Fibroblast of lung (primary cell): Measurements from ENCODE around the gene DLGAP1. TPM values are rescaled to one million over a fixed set of nuclear protein-coding genes. Genes with fewer than 3 reads are reported as not detected.

Experiments used
- DNase-seq, 2 donors: peaks; one replicate each; pipeline versions ENCODE4 v3.0.0 to v3.0.0-alpha.2; 2010; ENCODE audit warnings: low read depth in 2 of 2
- H2AFZ ChIP-seq: 2 replicates; pipeline ENCODE4 v1.5.1; 2012; ENCODE audit warnings: low read length, control low read depth, inconsistent platforms
- H3K27ac ChIP-seq: 2 replicates; pipeline ENCODE4 v1.5.1; 2011; ENCODE audit warnings: low read length, control low read depth; ENCODE audit not compliant: insufficient read depth
- H3K27me3 ChIP-seq: 2 replicates; pipeline ENCODE4 v1.5.1; 2011; ENCODE audit warnings: mild to moderate bottlenecking, low read length; ENCODE audit not compliant: control insufficient read depth, insufficient read depth
- H3K36me3 ChIP-seq: 2 replicates; pipeline ENCODE4 v1.5.1; 2011; ENCODE audit warnings: low read length; ENCODE audit not compliant: control insufficient read depth, insufficient read depth
- H3K4me1 ChIP-seq: 2 replicates; pipeline ENCODE4 v1.5.1; 2011; ENCODE audit warnings: low read length; ENCODE audit not compliant: control insufficient read depth, insufficient read depth; ENCODE audit errors: extremely low read depth
- H3K4me2 ChIP-seq: 2 replicates; pipeline ENCODE4 v1.5.1; 2011; ENCODE audit warnings: low read length, control low read depth; ENCODE audit not compliant: insufficient read depth; ENCODE audit errors: extremely low read depth
- H3K4me3 ChIP-seq, 4 experiments: fragments of 200-600 bp in 1 of 4; sonication (generic) in 1 of 4; replicated peaks in 1 of 4; 2 replicates each; pipeline ENCODE4 v1.5.1; 2011 to 2016; ENCODE audit warnings: low read length in 4 of 4, low read depth in 3 of 4, mild to moderate bottlenecking in 3 of 4, control low read depth in 2 of 4, inconsistent platforms in 1 of 4, mixed read lengths in 1 of 4; ENCODE audit not compliant: insufficient read depth in 1 of 4; ENCODE audit errors: control extremely low read depth in 1 of 4
- H3K79me2 ChIP-seq: 2 replicates; pipeline ENCODE4 v1.5.1; 2012; ENCODE audit warnings: mild to moderate bottlenecking, low read length, inconsistent platforms; ENCODE audit not compliant: control insufficient read depth, insufficient read depth
- H3K9ac ChIP-seq: 2 replicates; pipeline ENCODE4 v1.5.1; 2011; ENCODE audit warnings: mild to moderate bottlenecking, low read length, control low read depth; ENCODE audit not compliant: insufficient read depth
- H3K9me3 ChIP-seq: 2 replicates; pipeline ENCODE4 v1.5.1; 2012; ENCODE audit warnings: low read depth, low read length; ENCODE audit not compliant: control insufficient read depth, insufficient read depth
- H4K20me1 ChIP-seq: 2 replicates; pipeline ENCODE4 v1.5.1; 2011; ENCODE audit warnings: low read length; ENCODE audit not compliant: control insufficient read depth, insufficient read depth; ENCODE audit errors: extremely low read depth
- EZH2 ChIP-seq: IDR thresholded peaks from 2 replicates; pipeline ENCODE4 v1.5.1; 2012; ENCODE audit warnings: low read length, control low read depth, mild to moderate bottlenecking; ENCODE audit errors: missing control alignments
- polyA plus RNA-seq, 2 donors: library from polyadenylated mRNA; depleted of rRNA in 1 of 2; stranded (reverse) in 1 of 2; unstranded in 1 of 2; fragments of >200 nt; gene quantifications; 2 replicates each; pipeline ENCODE4 v1.2.1, GENCODE V29; 2011 to 2012; ENCODE audit warnings: missing spikeins in 1 of 2
- total RNA-seq: library from RNA; depleted of rRNA; stranded (reverse); fragments of >200 nt; gene quantifications from 2 replicates; pipeline ENCODE4 v1.2.1, GENCODE V29; 2014
- TF ChIP-seq, protein P1 (sequence below), 2 donors: IDR thresholded peaks in 1 of 2; conservative IDR thresholded peaks in 1 of 2; 1 replicate in 1 of 2; 2 replicates in 1 of 2; pipeline ENCODE4 v1.5.1; 2011 to 2012; ENCODE audit warnings: low read length in 2 of 2, control low read depth in 1 of 2, inconsistent platforms in 1 of 2, low read depth in 1 of 2, mild to moderate bottlenecking in 1 of 2

Gene DLGAP1
- total and polyA plus RNA-seq, 2 donors (not counting 1 experiment from before 2014, with no cell fraction given), result 0.16 to 0.17 TPM

DNA sequence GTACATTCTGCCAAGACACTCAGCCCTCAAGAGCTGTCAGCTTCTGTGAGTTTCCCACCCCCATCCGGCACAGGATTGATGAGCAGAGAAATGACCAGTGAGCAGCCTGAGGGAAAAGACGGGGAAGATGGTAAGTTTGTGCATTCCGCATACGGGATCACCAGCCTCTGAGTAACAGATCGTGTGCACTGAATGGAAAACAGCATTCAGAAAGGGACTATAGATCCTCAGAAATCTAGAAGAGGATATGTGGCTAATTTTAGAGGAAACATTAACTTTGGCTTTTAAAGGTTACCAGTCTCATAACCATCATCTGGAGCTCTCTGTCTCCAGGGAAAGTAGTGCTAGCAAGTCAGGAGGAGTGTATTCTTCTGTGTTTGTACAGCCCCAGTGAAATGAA, 679.1 kb downstream of the DLGAP1 start:
- Histone ChIP-seq H3K27me3 (no peaks in the 10 kb centered on the region), H4K20me1 (no peaks in the 10 kb centered on the region), H3K27ac (no peak overlapping the region), H2AFZ (no peak overlapping the region), H3K36me3 (no peaks in the 10 kb centered on the region), H3K4me1 (peaks cover 3% of the 10 kb centered on the region), H3K9ac (no peak overlapping the region), H3K4me3 (no peak overlapping the region), H3K79me2 (no peaks in the 10 kb centered on the region), H3K4me2 (no peak overlapping the region), H3K9me3 (no peaks in the 10 kb centered on the region)
- DNase-seq, result no peak
- no peak for TF ChIP-seq EZH2
- TF ChIP-seq, protein P1, sequence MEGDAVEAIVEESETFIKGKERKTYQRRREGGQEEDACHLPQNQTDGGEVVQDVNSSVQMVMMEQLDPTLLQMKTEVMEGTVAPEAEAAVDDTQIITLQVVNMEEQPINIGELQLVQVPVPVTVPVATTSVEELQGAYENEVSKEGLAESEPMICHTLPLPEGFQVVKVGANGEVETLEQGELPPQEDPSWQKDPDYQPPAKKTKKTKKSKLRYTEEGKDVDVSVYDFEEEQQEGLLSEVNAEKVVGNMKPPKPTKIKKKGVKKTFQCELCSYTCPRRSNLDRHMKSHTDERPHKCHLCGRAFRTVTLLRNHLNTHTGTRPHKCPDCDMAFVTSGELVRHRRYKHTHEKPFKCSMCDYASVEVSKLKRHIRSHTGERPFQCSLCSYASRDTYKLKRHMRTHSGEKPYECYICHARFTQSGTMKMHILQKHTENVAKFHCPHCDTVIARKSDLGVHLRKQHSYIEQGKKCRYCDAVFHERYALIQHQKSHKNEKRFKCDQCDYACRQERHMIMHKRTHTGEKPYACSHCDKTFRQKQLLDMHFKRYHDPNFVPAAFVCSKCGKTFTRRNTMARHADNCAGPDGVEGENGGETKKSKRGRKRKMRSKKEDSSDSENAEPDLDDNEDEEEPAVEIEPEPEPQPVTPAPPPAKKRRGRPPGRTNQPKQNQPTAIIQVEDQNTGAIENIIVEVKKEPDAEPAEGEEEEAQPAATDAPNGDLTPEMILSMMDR (conservative IDR thresholded peaks at IDR 0.05 in 1 of 2, IDR thresholded peaks at IDR 0.05 in 1 of 2; ENCODE audit: low read depth in 1 of 2, low read length in 2 of 2), result no peak

DNA sequence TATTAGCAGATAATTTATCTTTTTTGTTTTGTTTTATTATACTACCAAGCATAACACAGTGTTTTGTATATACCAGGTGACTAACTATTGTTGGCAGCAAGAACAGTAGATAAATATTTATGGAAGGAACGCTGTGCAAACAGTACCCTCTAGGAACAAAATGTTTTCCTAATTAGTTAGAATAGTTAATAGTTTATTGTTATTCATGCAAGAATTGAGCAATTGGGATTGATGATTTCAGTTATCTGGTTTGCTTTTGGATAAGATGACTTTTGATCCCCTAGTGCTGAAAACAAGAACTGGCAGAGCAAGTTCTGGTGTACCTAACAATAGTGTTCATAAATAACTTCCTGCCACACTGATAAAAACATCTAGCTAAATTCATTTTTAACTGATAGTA, 681.8 kb downstream of the DLGAP1 start:
- Histone ChIP-seq H3K36me3 (no peaks in the 10 kb centered on the region), H3K27me3 (no peaks in the 10 kb centered on the region), H3K27ac (no peak overlapping the region), H2AFZ (no peak overlapping the region), H3K4me1 (peaks cover 3% of the 10 kb centered on the region), H3K4me3 (no peak overlapping the region), H4K20me1 (no peaks in the 10 kb centered on the region), H3K9ac (no peak overlapping the region), H3K79me2 (no peaks in the 10 kb centered on the region), H3K4me2 (no peak overlapping the region), H3K9me3 (no peaks in the 10 kb centered on the region)
- DNase-seq, result peak in 1 of 2 donors; percentile 66
- TF ChIP-seq EZH2, result no peak
- TF ChIP-seq, protein P1 (conservative IDR thresholded peaks at IDR 0.05 in 1 of 2, IDR thresholded peaks at IDR 0.05 in 1 of 2; ENCODE audit: low read depth in 1 of 2, low read length in 2 of 2), result peak in 1 of 2 donors; percentile 18

DNA sequence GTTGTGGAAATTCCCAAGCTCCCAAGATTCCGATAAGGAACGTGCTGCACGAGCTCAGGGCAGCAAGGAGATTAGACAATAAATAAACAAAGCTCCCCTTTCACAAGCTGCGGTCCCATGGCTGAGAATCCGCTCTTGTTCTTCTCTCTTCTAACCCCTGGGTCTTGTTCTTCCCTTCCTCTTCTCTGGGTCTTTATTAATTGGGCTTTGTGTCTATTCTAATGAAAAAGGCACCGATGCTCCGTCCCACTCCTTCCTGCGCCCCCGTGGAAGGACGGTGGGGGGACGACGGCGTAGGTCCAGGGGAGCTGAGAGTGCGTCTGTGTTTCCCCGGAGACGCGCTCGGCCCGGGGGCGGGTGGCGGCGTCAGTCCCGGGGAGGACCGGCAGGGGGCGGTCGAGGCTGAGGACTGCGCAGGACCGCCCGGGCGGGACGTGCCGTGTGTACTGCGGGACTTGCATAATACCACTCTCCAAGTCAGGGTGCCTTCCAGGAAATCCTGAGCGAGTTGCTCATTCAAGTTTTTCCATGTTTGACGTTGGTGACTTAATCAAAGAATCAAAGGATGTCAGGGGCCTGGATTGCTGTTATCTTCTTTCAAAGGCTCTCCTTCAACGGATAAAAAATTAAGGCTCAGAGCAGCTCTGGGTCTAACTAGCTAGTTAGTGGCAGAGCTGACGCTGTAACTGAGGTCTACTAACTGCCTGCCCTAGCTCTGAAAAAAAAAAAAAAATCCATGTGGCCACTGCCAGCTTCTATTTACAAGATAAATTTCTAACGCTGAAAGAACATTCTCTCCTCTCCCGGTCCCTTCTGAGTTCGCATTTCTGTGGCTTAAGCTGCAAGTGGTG, 683.8 kb downstream of the DLGAP1 start:
- peaks cover 3% of the 10 kb centered on the region for H3K4me1 ChIP-seq
- DNase-seq, result peak; percentile 89 to 96
- no peaks in the 10 kb centered on the region for H3K79me2 ChIP-seq
- H3K9ac ChIP-seq, result peak overlapping the region; percentile 55
- H2AFZ ChIP-seq, result peak overlapping the region; percentile 90
- peak overlapping the region; percentile 79 for H3K27ac ChIP-seq
- H3K36me3 ChIP-seq, result no peaks in the 10 kb centered on the region
- H3K4me3 ChIP-seq, result peak overlapping the region; percentile 37 to 51 (median 50)
- H3K9me3 ChIP-seq, result no peaks in the 10 kb centered on the region
- H3K4me2 ChIP-seq, result peak overlapping the region; percentile 94
- H4K20me1 ChIP-seq, result no peaks in the 10 kb centered on the region
- no peaks in the 10 kb centered on the region for H3K27me3 ChIP-seq
- TF ChIP-seq EZH2, result no peak
- TF ChIP-seq, protein P1 (conservative IDR thresholded peaks at IDR 0.05 in 1 of 2, IDR thresholded peaks at IDR 0.05 in 1 of 2; ENCODE audit: low read depth in 1 of 2, low read length in 2 of 2), result peak; percentile 66 to 98
